Activated T-cell treated with anti-CD3 and anti-CD28 coated beads, Interleukin-2, amount 50 U/mL, for 48 hours (primary cell): ENCODE measurements around the gene CCT4.
A peak's percentile ranks its signal among the peaks of the same experiment; 100 is the strongest.
"Not testable (repeated sequence)": the region's sequence is repeated elsewhere in the genome, so short reads cannot be mapped to it uniquely, and the experiment has no call there.

Experiments used
- DNase-seq, 2 experiments: peaks; one replicate each; pipeline ENCODE4 v3.0.0-alpha.2; 2020

The CCT4 gene, protein sequence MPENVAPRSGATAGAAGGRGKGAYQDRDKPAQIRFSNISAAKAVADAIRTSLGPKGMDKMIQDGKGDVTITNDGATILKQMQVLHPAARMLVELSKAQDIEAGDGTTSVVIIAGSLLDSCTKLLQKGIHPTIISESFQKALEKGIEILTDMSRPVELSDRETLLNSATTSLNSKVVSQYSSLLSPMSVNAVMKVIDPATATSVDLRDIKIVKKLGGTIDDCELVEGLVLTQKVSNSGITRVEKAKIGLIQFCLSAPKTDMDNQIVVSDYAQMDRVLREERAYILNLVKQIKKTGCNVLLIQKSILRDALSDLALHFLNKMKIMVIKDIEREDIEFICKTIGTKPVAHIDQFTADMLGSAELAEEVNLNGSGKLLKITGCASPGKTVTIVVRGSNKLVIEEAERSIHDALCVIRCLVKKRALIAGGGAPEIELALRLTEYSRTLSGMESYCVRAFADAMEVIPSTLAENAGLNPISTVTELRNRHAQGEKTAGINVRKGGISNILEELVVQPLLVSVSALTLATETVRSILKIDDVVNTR

DNA sequence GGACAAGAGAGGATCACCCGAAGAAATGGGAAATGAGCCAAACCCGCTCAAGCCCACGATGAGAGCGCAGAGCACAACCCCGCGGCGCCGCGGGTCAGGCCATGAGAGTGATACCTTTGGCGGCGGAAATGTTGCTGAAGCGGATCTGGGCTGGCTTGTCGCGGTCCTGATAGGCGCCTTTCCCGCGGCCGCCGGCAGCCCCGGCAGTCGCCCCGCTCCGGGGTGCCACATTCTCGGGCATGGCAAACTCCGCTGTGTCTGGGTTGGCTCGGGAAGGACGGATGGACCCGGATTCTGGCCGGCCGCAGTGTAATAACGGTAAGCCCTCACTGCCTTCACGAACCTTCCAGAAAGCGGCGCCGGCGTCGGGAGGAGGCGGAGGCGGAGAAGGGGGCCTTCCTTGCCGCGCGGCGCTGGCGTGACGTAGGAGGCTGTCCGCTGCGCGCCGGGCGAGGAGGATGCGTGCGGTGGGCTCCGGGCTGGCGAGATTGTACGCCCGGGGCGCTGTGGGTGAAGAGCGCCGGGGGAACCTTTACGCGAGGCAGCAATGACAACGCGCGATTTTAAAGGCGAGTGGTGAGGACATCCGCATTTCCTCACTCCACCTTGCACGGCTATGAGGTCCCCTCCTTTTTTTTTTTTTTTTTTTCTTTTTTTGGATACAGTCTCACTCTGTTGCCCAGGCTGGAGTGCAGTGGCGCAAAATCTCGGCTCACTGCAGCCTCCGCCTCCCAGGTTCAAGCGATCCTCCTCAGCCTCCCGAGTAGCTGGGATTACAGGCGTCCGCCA is at the start of gene CCT4:
TSS of gene CCT4 (minus strand) at position 390 of the 789 bp plus-strand sequence. CDS start at position 241, 149 bp downstream.
- peak; percentile 96 for DNase-seq

DNA sequence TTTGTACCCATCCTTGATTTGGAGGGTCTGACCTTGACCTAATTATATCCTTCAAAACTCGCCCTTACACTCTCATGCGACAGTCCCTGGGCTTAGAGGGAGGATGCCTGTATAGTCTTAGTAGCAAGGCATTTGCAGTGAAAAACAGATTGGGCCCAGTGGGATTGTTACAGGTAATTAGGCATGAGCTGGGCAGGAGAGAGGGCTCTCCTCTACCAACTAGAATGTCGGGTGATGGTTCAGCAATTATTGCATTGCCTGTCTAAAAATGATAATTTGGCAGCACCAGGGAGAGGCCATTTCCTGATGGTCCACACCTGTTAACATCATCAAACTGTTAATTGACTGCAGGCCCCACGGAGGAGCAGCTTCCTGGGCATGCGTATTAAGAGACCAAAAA is 49.4 kb upstream of the CCT4 start:
- DNase-seq, result no peak

DNA sequence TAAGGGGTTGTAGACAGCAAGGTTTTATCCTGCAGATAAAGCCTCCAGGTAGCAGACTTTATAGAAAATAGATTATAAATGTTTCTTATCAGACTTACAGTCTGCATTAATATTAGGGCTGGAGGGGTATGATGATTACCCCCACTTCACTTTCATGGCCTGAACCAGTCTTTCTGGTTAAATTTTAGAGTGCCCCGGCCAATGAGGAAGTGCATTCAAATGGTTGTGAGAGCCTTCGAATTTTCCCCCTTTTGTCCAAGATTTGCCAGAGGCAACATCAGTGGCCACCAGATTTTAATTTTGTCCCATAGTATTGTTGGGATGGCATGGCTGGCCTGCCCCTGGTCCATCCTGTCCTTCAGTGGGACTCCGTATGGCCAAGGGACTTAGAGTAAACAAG is 48.6 kb upstream of the CCT4 start:
- DNase-seq, result no peak

DNA sequence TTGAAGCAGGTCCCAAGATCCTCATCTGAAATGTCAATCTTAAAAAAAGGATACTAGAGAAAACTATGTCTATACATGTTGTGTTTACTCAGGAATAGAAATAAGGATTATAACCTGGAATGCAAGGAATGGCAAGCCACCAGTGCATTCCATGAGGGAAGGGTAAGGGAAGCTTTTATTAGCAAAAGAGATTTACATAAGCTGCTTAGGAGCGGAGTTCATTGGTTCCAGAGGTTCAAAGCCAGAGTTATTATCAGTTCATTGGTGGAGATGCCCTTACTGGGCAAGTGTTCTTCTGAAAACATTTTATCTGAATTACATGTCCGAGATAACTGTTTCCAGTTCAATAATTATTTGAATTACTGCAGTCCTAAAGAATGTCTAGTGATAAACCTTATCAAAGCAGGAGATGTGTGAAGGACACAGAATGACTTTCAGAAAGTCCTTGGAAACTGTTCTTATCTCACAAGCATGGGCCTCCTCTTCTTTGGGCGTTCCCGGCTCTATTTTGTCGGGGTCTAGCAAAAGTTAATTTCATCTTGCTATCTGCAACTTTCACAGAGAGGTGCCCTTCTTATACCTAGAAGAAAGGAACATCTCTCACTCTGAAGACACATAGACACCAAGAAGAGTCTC is 40.5 kb upstream of the CCT4 start:
- DNase-seq, result no peak

DNA sequence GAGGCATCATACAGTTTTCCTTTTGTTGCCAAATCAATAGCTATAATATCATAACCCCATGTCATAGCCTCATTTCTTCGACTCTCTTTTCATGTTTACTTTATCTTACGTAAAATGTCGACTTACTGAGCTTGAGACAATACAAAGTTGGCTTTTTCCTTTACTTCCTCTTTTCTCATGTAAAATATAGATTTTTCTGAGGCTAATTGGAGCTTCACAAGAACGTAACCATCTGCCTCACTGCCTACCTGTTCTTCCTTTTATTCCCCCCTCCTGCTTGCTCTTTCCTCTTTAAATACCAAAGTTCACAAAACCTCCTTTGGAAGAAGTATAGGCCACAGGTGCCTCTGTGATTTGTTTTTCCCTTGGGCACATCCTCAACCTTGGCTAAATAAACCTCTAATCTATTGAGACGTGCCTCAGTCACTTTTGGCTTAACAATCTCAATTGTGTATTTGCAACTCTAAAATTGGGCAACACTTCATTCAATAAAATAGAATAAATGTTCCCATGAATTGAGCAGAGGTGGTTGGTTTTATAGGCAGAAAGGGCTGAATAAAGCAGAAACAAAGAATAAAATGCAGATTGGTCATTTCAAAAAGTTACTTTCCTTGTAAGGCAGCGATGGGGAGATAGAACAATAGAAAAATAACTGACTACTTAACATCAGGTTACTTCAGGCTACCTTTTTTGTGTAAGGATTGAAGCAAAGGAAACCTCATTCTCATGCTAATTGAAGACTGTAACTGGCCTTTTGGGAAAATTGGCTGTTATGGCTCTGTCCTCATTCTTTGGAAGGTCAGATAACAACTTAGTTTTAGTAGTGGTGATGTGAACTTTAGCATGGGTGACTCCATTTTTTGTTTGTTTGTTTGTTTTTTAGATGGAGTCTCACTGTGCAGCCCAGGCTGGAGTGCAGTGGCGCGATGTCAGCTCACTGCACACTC is 38.3 kb upstream of the CCT4 start:
- no peak for DNase-seq

DNA sequence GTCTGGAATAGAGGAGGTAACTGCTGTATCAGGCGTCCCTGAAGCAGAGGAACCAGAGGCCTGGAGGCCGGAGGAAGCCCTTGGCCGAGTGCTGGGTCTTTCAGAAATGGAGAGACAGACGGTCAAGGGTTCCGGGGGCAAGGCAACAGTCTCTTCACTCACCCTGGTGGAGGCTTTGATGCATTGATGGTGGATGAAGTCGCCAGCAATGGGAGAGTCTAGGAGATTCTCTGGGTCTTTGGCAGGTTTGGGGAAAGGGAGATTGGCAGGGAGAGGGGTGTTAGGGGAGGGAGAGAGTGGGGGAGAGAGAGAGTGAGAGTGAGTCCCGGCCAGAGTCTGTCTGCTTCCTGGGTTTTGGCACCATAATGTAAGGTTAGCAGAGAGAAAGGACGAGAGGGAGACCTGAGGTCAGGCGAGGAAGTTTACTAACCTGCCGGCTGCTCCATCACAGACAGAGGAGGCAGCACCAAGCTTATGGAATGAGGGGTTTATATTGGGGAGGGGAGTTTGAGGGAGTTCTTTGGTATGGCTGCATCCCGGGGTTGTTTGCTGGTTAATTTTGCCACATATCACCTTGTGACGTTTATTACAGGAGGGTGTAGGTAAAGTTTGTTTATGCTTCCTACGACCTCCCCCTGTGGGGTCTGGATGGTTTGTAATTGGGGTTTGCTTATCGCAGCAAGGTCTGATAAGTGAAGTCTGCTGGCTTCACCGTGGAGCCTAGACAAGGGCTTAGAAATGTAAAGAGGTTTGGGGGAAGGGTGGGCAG is 36.6 kb upstream of the CCT4 start:
- no peak for DNase-seq

DNA sequence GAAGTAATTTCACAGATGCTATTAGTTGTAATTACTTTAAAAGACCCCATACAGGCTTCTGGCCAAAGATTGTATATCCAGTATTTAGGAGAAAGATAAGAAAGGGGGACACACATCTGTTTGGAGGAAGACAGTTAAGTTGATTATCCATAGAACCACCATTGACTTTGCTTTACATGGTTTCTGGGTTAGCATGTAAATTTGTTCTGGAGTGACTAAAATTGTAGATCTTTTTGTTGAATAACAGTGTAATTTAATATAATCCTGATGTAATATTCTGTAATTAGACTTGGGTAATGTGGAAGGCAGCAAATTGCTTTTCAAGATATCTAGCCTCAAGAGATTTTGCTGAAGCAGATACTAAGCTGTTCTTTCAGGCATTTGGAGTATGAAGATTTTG is 34.3 kb upstream of the CCT4 start:
- DNase-seq, result no peak

DNA sequence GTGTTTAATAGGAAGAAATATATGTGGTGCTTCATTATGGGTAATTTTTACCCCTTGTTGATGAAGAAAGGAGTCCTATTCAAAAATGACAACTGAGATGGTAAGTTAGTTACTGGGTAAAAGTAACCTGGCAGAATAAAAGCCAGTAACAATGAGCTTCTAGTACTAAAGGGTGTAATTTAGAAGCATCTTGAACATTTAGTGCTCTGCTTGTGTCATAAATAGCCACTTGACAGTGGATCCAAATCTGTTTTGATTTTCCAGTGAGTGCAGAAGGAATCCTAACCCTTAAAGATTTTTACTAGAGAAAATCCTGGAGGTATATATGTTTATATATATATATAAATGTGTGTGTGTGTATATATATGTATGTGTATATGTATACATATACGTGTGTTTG is 32.1 kb upstream of the CCT4 start:
- DNase-seq, result no peak

DNA sequence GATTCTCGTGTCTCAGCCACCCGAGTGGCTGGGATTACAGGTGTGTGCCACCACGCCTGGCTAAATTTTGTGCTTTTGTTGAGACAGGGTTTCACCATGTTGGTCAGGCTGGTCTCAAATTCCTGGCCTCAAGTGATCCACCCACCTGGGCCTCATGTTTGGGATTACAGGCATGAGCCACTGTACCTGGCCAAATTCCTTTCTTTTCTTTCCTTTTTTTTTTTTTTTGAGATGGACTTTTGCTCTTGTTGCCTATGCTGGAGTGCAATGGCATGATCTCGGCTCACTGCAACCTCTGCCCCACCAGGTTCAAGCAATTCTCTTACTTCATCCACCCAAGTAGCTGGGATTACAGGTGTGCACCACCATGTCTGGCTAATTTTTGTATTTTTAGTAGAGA is 26.3 kb upstream of the CCT4 start:
- not testable (repeated sequence) for DNase-seq

DNA sequence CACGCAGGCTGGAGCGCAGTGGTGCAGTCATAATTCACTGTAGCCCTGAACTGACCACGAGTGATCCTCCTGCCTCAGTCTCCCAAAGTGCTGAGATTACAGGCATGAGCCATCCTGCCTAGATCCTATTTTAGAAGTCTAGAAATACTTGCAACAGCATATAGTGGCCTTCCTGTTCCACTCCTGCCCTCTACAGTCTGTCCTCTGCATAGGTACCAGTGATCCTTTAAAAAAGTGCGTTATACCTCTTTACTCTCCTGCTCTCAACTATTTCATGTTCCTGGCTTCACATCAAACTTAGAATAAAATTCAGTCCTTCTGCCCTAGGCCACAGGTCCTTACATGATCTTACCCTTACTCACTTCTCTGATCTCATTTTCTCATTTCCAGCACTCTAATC is 23.1 kb upstream of the CCT4 start:
- DNase-seq, result no peak

DNA sequence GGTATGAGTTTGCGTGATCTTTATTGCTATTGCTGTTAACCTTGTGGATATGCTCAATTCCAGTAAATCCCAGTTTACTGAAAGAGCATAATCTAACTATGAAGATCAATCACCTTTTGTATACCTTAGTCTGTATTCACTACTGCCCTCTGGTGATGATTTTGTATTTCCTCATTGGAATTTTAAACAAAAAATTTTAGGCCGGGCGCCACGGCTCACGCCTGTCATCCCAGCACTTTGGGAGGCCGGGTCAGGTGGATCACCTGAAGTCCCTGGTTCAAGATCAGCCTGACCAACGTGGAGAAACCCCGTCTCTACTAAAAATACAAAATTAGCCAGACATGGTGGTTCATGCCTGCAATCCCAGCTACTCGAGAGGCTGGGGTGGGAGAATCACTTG is 22.1 kb upstream of the CCT4 start:
- DNase-seq, result no peak

DNA sequence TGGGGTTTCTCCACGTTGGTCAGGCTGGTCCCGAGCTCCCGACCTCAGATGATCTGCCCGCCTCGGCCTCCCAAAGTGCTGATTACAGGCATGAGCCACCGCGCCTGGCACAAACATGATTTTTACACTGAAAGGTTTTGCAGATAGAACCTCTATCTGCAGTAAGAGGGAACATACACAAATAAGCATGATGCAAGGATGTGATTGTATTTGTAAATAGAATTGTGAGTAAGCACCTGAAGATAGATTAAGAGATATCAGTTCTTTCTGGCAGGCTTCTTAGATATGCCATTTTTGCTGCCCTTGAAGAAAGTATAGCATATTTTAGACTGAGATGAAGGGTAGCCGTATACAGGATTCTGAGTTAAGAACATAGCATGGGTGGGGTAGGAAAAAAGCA is 20.7 kb upstream of the CCT4 start:
- no peak for DNase-seq

DNA sequence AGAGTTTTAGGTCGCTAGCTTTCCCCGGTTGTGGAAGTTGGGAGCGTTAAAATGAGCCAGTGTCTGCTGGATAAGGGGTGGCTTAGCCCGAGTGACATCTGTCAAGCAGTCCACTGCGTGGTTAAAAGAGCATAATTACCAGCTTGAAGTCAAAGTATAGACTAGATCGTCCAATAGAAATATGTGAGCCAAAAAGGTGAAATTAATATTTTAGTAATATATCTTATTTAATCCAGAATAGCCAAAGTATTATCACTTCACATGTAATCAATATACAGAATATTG is 17.7 kb upstream of the CCT4 start:
- DNase-seq, result no peak

DNA sequence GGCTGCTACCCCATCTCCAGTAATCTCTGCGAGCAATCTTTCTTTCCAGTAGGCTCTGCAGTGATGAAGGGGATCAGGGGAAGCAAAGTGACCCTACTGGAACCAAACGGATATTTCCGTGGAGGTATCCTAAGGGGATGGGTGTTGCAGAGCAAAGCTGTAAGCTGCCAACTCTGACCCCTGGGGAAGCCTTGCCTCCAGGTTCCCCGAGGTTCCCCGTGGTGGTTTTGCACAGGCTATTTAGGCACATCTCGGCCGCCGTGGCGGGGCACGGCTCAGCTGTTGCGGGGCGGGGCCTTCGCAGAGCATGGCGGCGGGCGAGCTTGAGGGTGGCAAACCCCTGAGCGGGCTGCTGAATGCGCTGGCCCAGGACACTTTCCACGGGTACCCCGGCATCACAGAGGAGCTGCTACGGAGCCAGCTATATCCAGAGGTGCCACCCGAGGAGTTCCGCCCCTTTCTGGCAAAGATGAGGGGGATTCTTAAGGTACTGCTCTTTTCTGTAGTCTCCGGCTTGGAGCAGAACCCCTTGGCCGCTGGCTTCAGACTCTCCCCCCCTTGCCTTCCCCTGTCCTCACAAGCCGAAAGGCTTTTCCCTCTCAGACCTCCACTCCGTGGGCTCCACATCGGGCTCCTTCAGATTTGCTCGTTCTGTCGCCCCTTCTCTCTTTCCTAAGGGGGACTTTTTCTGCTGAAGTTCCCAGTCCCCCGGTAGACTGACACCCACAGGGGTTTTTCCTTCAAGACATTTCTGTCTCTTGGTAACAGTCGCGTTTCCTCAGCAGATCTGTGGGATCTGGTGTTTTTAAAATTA is 17.1 kb upstream of the CCT4 start, which contains the start of gene COMMD1:
TSS of gene COMMD1 (plus strand) at position 303 of the 814 bp plus-strand sequence. CDS start at position 308, 5 bp downstream.
- DNase-seq, result peak; percentile 89 to 90

DNA sequence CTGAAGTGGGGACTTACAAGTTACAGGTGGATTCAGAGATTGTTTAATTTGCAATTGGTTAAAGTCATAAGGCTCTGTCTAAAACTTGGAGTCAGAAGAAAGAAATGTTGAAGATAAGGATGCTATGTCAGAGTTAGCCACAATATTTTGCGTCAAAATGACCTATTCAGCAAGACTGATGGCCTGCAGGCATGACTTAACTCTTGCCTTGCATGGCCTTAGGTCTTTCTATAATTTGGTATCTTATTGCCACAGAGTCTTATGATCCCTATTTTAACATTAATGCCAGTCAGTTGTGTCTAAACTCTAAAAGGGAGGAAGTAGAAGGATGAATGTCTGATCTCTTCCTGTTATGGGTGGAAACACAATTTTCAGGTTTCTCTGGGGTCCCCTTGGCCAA is 11.8 kb upstream of the CCT4 start:
- DNase-seq, result no peak

DNA sequence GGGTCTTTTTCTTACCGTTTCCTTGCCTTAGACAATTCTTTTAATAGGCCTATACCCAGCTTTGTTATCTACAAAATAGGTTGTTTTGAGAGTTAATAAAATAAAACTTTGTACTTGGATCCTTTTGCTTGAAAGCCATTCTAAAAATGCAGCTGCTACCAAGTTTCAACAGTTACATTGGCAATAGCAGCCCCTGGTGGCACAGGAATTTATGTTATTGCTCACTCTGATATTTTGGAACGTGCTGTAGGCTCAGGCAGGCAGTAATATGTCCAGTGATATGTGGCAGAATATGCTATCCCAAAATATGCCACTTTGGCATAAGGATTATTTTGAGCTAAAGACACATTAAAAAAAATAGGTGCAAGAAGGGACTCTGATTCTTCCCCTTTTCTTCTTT is 10.4 kb upstream of the CCT4 start:
- DNase-seq, result no peak

DNA sequence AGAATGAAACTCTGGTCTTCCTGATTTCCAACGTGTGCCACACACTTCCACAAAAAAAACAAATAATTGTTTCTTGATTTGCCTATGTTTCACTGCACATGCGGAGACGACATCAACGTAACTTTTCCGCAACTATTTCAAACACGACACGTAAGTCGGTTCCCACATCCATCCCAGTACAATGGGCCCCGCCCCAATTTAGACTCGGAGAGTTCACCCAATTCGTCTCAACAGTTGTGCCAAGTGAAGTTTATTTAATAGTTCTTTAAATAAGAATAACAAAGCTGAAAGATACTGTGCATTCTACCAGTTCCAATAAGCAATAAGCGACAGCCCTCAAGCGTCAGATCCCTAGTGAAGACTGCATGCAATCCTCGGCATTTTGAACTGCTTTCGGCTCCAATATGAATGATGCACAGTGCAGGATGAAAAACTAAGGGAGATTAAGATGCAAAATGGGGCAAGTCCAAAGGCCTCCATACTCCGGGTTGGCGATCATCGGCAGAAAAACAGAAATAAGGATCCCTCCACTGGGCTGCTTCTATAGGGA is 664 bp downstream of the CCT4 start:
- DNase-seq, result peak in 1 of 2 experiments; percentile 44

DNA sequence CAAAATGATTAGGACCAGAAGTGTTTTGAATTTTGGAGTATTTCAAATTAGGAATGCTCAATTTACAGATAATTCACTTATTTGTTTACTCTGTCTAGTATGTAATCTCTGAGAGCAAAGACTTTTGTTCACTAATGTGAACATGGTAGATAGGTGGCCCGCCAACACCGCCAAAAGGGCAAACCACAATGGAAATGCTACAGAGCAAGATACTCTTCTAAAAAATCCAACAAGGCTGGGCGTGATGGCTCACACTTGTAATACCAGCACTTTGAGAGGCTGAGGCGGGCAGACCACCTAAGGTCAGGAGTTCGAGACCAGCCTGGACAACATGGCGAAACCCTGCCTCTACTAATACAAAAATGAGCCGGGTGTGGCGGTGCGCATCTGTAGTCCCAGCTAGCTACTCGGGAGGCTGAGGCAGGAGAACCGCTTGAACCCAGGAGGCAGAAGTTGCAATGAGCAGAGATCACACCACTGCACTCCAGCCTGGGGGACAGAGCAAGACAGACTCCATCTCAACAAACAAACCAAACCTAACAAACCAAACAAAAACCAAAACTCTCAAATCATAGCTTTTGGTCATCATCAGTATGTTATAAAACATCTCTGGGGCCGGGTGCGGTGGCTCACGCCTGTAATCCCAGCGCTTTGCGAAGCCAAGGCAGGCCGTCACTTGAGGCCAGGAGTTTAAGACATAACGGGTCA is 2.4 kb downstream of the CCT4 start:
- DNase-seq, result no peak

DNA sequence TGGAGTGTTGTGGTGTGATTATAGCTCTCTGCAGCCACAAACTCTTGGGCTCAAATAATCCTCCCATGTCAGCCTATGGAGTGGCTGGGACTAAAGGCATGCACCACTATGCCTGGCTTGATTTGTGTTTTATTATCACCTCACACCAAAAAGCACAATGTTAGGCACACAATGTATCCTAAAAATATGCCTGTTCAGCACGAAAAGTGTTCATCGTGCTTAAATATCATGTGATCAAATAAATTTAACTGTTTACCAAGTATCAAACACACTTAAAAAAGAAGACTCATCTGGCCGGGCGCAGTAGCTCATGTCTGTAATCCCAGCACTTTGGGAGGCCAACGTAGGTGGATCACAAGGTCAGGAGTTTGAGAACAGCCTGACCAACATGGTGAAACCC is 5.6 kb downstream of the CCT4 start:
- DNase-seq, result no peak

DNA sequence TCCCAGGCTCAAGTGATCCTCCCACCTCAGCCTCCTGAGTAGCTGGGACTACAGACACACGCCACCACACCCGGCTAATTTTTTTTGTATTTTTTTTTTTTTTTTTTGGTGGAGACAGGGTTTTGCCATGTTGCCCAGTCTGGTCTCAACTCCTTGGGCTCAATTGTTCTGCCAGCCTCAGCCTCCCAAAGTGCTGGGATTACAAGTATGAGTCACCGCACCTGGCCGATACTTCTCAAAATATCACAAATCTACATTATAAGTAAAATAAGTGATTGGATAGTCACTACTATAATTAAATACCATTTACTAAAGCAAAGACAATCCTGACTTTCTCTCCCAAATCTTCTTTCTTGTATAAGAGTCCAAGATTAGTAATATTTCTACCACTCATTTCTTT is 9.1 kb downstream of the CCT4 start:
- not testable (repeated sequence) for DNase-seq
